K562 (cell line): Measurements from ENCODE around the gene KRTAP10-11.

Experiments used
- CBX5 ChIP-seq: IDR thresholded peaks from 2 replicates; pipeline ENCODE4 v1.6.1; 2014; ENCODE audit warnings: low read depth, borderline replicate concordance
- EGR1 ChIP-seq: fragments of 450-650 bp; conservative IDR thresholded peaks from 2 replicates; pipeline ENCODE4 v1.6.1; 2017; ENCODE audit warnings: mild to moderate bottlenecking
- FOXM1 ChIP-seq, 2 experiments: fragments of 450-650 bp in 1 of 2; sonication (generic) in 1 of 2; formaldehyde crosslinking in 1 of 2; IDR thresholded peaks; 2 replicates each; pipeline versions ENCODE4 v1.6.1 to v1.9.0; 2017 to 2022; ENCODE audit warnings: low read depth in 2 of 2, mild to moderate bottlenecking in 2 of 2, missing genetic modification reagents in 1 of 2, moderate library complexity in 1 of 2
- POLR2A ChIP-seq: fragments of 450-650 bp; conservative IDR thresholded peaks from 2 replicates; pipeline ENCODE4 v1.6.1; 2016
- POLR2AphosphoS2 ChIP-seq: IDR thresholded peaks from 2 replicates; pipeline ENCODE4 v1.6.1; 2012; ENCODE audit warnings: low read length, improper control_type of control experiment
- PURB ChIP-seq: sonication (generic); formaldehyde crosslinking; IDR thresholded peaks from 2 replicates; pipeline ENCODE4 v1.9.0; 2021; ENCODE audit warnings: low read depth, mild to moderate bottlenecking, missing genetic modification reagents
- RAD21 ChIP-seq, 2 experiments: fragments of 250-450 bp in 1 of 2; fragments of 450-650 bp in 1 of 2; sonication (Bioruptor Pico) in 1 of 2; formaldehyde crosslinking in 1 of 2; IDR thresholded peaks in 1 of 2; conservative IDR thresholded peaks in 1 of 2; 2 replicates each; pipeline versions ENCODE4 v1.4.0 to v1.8.0; 2020 to 2022; ENCODE audit warnings: mild to moderate bottlenecking in 2 of 2, moderate library complexity in 1 of 2
- SMARCA5 ChIP-seq: fragments of 450-650 bp; IDR thresholded peaks from 2 replicates; pipeline ENCODE4 v1.6.1; 2016
- U2AF1 ChIP-seq: fragments of 200-400 bp; formaldehyde crosslinking; optimal IDR thresholded peaks from 2 replicates; pipeline ENCODE3; 2017; ENCODE audit warnings: mild to moderate bottlenecking, low read depth, low read length, moderate library complexity
- ZNF140 ChIP-seq: fragments of 250-450 bp; sonication (Bioruptor Pico); IDR thresholded peaks from 2 replicates; pipeline ENCODE4 v1.8.0; 2021; ENCODE audit warnings: moderate library complexity, mild to moderate bottlenecking, inconsistent platforms
- ZNF445 ChIP-seq: fragments of 250-450 bp; sonication (Bioruptor Pico); IDR thresholded peaks from 2 replicates; pipeline ENCODE4 v1.4.0; 2020; ENCODE audit warnings: low read depth, mild to moderate bottlenecking, moderate library complexity
- TF ChIP-seq, protein P1 (sequence below): fragments of 450-650 bp; IDR thresholded peaks from 2 replicates; pipeline ENCODE4 v1.6.1; 2017; ENCODE audit warnings: antibody characterized with exemption
- TF ChIP-seq, protein P2 (sequence below): sonication (generic); formaldehyde crosslinking; IDR thresholded peaks from 2 replicates; pipeline ENCODE4 v1.8.1; 2023; ENCODE audit warnings: mild to moderate bottlenecking, missing genetic modification reagents, moderate library complexity
- TF ChIP-seq, protein P3 (sequence below), 3 experiments: IDR thresholded peaks in 2 of 3; conservative IDR thresholded peaks in 1 of 3; 2 replicates each; pipeline ENCODE4 v1.5.1; 2011 to 2012; ENCODE audit warnings: low read length in 3 of 3, mild to moderate bottlenecking in 3 of 3, control low read depth in 2 of 3, improper control_type of control experiment in 1 of 3, inconsistent platforms in 1 of 3, low read depth in 1 of 3, mixed read lengths in 1 of 3, moderate library complexity in 1 of 3; ENCODE audit not compliant: insufficient read depth in 2 of 3

DNA sequence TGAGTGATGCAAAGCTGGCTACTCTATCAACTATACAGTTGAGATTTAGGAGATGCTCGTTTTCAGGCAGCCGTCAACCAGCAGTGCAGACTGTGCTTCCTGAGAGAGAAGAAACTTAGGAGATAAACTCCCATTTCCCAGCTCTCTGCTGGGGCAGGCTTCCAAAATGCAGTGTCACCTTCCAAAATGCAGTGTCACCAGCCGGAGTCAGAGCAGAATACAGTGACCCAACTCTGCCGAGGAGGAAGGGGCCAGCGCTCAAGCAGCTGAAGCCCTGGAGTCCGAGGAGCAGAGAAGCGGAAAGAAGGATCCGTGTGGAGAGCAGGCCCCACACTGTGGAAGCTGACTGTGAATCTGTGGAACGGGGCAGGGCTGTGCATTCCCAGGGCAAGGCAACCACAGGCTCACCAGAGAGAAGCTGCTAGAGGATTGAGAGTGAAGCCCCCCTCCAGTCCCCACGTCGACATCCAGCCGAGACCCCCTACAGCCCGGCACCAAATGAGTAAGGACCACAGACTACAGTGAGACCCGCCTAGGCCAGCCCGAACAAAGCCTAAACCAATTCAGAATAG lies 36.5 kb downstream of the KRTAP10-11 start:
- TF ChIP-seq, protein P1, sequence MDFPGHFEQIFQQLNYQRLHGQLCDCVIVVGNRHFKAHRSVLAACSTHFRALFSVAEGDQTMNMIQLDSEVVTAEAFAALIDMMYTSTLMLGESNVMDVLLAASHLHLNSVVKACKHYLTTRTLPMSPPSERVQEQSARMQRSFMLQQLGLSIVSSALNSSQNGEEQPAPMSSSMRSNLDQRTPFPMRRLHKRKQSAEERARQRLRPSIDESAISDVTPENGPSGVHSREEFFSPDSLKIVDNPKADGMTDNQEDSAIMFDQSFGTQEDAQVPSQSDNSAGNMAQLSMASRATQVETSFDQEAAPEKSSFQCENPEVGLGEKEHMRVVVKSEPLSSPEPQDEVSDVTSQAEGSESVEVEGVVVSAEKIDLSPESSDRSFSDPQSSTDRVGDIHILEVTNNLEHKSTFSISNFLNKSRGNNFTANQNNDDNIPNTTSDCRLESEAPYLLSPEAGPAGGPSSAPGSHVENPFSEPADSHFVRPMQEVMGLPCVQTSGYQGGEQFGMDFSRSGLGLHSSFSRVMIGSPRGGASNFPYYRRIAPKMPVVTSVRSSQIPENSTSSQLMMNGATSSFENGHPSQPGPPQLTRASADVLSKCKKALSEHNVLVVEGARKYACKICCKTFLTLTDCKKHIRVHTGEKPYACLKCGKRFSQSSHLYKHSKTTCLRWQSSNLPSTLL: no peak
- TF ChIP-seq CBX5: no peak
- TF ChIP-seq RAD21 (CRISPR knock-in tag; conservative IDR thresholded peaks at IDR 0.05 in 1 of 2, IDR thresholded peaks at IDR 0.05 in 1 of 2): no peak
- no peak for TF ChIP-seq POLR2A
- TF ChIP-seq EGR1: no peak
- no peak for TF ChIP-seq ZNF445 (CRISPR knock-in tag)
- TF ChIP-seq POLR2AphosphoS2: no peak
- no peak for TF ChIP-seq U2AF1
- TF ChIP-seq ZNF140 (CRISPR knock-in tag): no peak
- TF ChIP-seq SMARCA5: no peak
- no peak for TF ChIP-seq PURB (CRISPR knock-in tag)
- TF ChIP-seq FOXM1 (IDR thresholded peaks at IDR 0.05; ENCODE audit: low read depth): no peak
- TF ChIP-seq FOXM1 (CRISPR knock-in tag; IDR thresholded peaks at IDR 0.05; ENCODE audit: low read depth): no peak
- TF ChIP-seq, protein P2, sequence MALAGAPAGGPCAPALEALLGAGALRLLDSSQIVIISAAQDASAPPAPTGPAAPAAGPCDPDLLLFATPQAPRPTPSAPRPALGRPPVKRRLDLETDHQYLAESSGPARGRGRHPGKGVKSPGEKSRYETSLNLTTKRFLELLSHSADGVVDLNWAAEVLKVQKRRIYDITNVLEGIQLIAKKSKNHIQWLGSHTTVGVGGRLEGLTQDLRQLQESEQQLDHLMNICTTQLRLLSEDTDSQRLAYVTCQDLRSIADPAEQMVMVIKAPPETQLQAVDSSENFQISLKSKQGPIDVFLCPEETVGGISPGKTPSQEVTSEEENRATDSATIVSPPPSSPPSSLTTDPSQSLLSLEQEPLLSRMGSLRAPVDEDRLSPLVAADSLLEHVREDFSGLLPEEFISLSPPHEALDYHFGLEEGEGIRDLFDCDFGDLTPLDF (CRISPR knock-in tag): no peak
- TF ChIP-seq, protein P3, sequence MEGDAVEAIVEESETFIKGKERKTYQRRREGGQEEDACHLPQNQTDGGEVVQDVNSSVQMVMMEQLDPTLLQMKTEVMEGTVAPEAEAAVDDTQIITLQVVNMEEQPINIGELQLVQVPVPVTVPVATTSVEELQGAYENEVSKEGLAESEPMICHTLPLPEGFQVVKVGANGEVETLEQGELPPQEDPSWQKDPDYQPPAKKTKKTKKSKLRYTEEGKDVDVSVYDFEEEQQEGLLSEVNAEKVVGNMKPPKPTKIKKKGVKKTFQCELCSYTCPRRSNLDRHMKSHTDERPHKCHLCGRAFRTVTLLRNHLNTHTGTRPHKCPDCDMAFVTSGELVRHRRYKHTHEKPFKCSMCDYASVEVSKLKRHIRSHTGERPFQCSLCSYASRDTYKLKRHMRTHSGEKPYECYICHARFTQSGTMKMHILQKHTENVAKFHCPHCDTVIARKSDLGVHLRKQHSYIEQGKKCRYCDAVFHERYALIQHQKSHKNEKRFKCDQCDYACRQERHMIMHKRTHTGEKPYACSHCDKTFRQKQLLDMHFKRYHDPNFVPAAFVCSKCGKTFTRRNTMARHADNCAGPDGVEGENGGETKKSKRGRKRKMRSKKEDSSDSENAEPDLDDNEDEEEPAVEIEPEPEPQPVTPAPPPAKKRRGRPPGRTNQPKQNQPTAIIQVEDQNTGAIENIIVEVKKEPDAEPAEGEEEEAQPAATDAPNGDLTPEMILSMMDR (IDR thresholded peaks at IDR 0.05 in 2 of 3, conservative IDR thresholded peaks at IDR 0.05 in 1 of 3; ENCODE audit: insufficient read depth in 2 of 3, low read depth in 1 of 3, low read length in 3 of 3): no peak
